HEK293 (cell line): ENCODE data around the gene ABCA2.

Source experiments
- CTCF ChIA-PET: fragments of 350-600 bp; formaldehyde crosslinking; extraction: SDS; loops from one replicate; lab custom pipeline; 2021; ENCODE audit warnings: antibody characterized with exemption; lab: Yijun Ruan, JAX
- POLR2A ChIA-PET: fragments of 300-600 bp; formaldehyde crosslinking; extraction: SDS; loops from one replicate; lab custom pipeline; 2020; ENCODE audit warnings: antibody characterized with exemption, inconsistent platforms; lab: Yijun Ruan, JAX
- H3K27ac ChIP-seq: fragments of 200-500 bp; sonication (Bioruptor generic); 2 replicates; pipeline ENCODE4 v1.5.1; 2014; ENCODE audit warnings: low read depth, low read length, control low read depth, inconsistent platforms; ENCODE audit errors: extremely low read depth
- H3K36me3 ChIP-seq, 2 experiments: fragments of 200-500 bp in 1 of 2; sonication (Bioruptor generic) in 1 of 2; 1 replicate in 1 of 2; 2 replicates in 1 of 2; pipeline ENCODE4 v1.5.1; 2014 to 2017; ENCODE audit warnings: inconsistent platforms in 2 of 2, low read length in 2 of 2; ENCODE audit not compliant: control insufficient read depth in 2 of 2, insufficient read depth in 1 of 2
- H3K4me1 ChIP-seq: fragments of 200-500 bp; sonication (Bioruptor generic); 2 replicates; pipeline ENCODE4 v1.5.1; 2014; ENCODE audit warnings: mild to moderate bottlenecking, low read length, inconsistent platforms; ENCODE audit not compliant: control insufficient read depth, insufficient read depth
- H3K4me3 ChIP-seq: 2 replicates; pipeline ENCODE4 v1.5.1; 2011; ENCODE audit warnings: low read depth, mild to moderate bottlenecking, control low read depth, low read length, moderate library complexity
- H3K9me3 ChIP-seq: fragments of 200-500 bp; sonication (Bioruptor generic); 2 replicates; pipeline ENCODE4 v1.5.1; 2014; ENCODE audit warnings: low read depth, low read length, inconsistent platforms; ENCODE audit not compliant: control insufficient read depth, insufficient read depth
- BCL11B ChIP-seq: fragments of 450-650 bp; formaldehyde crosslinking; IDR thresholded peaks from 2 replicates; pipeline ENCODE4 v1.5.1; 2016; ENCODE audit warnings: low read depth, missing biosample characterization, missing genetic modification characterization
- EGR2 ChIP-seq: fragments of 450-650 bp; formaldehyde crosslinking; IDR thresholded peaks from 2 replicates; pipeline ENCODE4 v1.5.1; 2016; ENCODE audit warnings: low read depth, missing biosample characterization, missing genetic modification characterization
- GLIS2 ChIP-seq: fragments of 450-650 bp; formaldehyde crosslinking; IDR thresholded peaks from 2 replicates; pipeline ENCODE4 v1.5.1; 2016; ENCODE audit warnings: missing biosample characterization, missing genetic modification characterization
- HOXA7 ChIP-seq: sonication (generic); formaldehyde crosslinking; IDR thresholded peaks from 2 replicates; pipeline ENCODE4 v1.8.1; 2022; ENCODE audit warnings: missing genetic modification reagents, borderline replicate concordance
- HOXC10 ChIP-seq: sonication (generic); formaldehyde crosslinking; IDR thresholded peaks from 2 replicates; pipeline ENCODE4 v1.8.1; 2023; ENCODE audit warnings: mild to moderate bottlenecking, missing genetic modification reagents
- INSM2 ChIP-seq: fragments of 450-650 bp; formaldehyde crosslinking; IDR thresholded peaks from 2 replicates; pipeline ENCODE4 v1.5.1; 2016; ENCODE audit warnings: missing biosample characterization, missing genetic modification characterization
- KLF1 ChIP-seq: fragments of 450-650 bp; formaldehyde crosslinking; IDR thresholded peaks from 2 replicates; pipeline ENCODE4 v1.5.1; 2016; ENCODE audit warnings: missing biosample characterization, missing genetic modification characterization
- KLF10 ChIP-seq: fragments of 450-650 bp; IDR thresholded peaks from 2 replicates; pipeline ENCODE4 v1.5.1; 2018; ENCODE audit warnings: missing biosample characterization, mild to moderate bottlenecking, missing genetic modification characterization
- KLF7 ChIP-seq: fragments of 450-650 bp; formaldehyde crosslinking; IDR thresholded peaks from 2 replicates; pipeline ENCODE4 v1.5.1; 2016; ENCODE audit warnings: missing biosample characterization, missing genetic modification characterization, borderline replicate concordance
- KLF8 ChIP-seq: fragments of 450-650 bp; formaldehyde crosslinking; IDR thresholded peaks from 2 replicates; pipeline ENCODE4 v1.5.1; 2016; ENCODE audit warnings: missing biosample characterization, missing genetic modification characterization
- KLF9 ChIP-seq: fragments of 450-650 bp; formaldehyde crosslinking; IDR thresholded peaks from 2 replicates; pipeline ENCODE4 v1.5.1; 2016; ENCODE audit warnings: missing biosample characterization, missing genetic modification characterization, low read depth
- MYNN ChIP-seq: fragments of 450-650 bp; formaldehyde crosslinking; IDR thresholded peaks from 2 replicates; pipeline ENCODE4 v1.5.1; 2016; ENCODE audit warnings: missing biosample characterization, missing genetic modification characterization, borderline replicate concordance
- PRDM1 ChIP-seq: fragments of 450-650 bp; formaldehyde crosslinking; IDR thresholded peaks from 2 replicates; pipeline ENCODE4; 2016; ENCODE audit warnings: missing biosample characterization, missing genetic modification characterization
- TRIM28 ChIP-seq: IDR thresholded peaks from 2 replicates; pipeline ENCODE4 v1.6.1; 2011; ENCODE audit warnings: low read length, control low read depth, borderline replicate concordance
- ZBTB17 ChIP-seq: fragments of 450-650 bp; formaldehyde crosslinking; IDR thresholded peaks from 2 replicates; pipeline ENCODE4 v1.5.1; 2016; ENCODE audit warnings: missing biosample characterization, missing genetic modification characterization
- ZBTB48 ChIP-seq: fragments of 450-650 bp; formaldehyde crosslinking; IDR thresholded peaks from 2 replicates; pipeline ENCODE4 v1.5.1; 2016; ENCODE audit warnings: missing biosample characterization, missing genetic modification characterization
- ZFP69B ChIP-seq: fragments of 450-650 bp; formaldehyde crosslinking; IDR thresholded peaks from 2 replicates; pipeline ENCODE4 v1.5.1; 2016; ENCODE audit warnings: missing biosample characterization, missing genetic modification characterization
- ZNF155 ChIP-seq: fragments of 450-650 bp; formaldehyde crosslinking; IDR thresholded peaks from 2 replicates; pipeline ENCODE4 v1.5.1; 2016; ENCODE audit warnings: missing biosample characterization, missing genetic modification characterization
- ZNF169 ChIP-seq: fragments of 450-650 bp; formaldehyde crosslinking; IDR thresholded peaks from 2 replicates; pipeline ENCODE4 v1.5.1; 2016; ENCODE audit warnings: missing biosample characterization, missing genetic modification characterization
- ZNF2 ChIP-seq: fragments of 450-650 bp; formaldehyde crosslinking; IDR thresholded peaks from 2 replicates; pipeline ENCODE4 v1.5.1; 2016; ENCODE audit warnings: missing biosample characterization, missing genetic modification characterization
- ZNF280C ChIP-seq: fragments of 450-650 bp; formaldehyde crosslinking; IDR thresholded peaks from 2 replicates; pipeline ENCODE4 v1.5.1; 2016; ENCODE audit warnings: missing biosample characterization, missing genetic modification characterization
- ZNF280D ChIP-seq: fragments of 450-650 bp; formaldehyde crosslinking; IDR thresholded peaks from 2 replicates; pipeline ENCODE4 v1.5.1; 2016; ENCODE audit warnings: missing biosample characterization, missing genetic modification characterization
- ZNF426 ChIP-seq: fragments of 450-650 bp; formaldehyde crosslinking; IDR thresholded peaks from 2 replicates; pipeline ENCODE4 v1.5.1; 2017; ENCODE audit warnings: missing biosample characterization, missing genetic modification characterization, mild to moderate bottlenecking, inconsistent platforms, moderate library complexity
- ZNF529 ChIP-seq: fragments of 450-650 bp; formaldehyde crosslinking; IDR thresholded peaks from 2 replicates; pipeline ENCODE4 v1.5.1; 2017; ENCODE audit warnings: missing genetic modification characterization, missing biosample characterization; ENCODE audit not compliant: insufficient replicate concordance
- ZNF558 ChIP-seq: fragments of 450-650 bp; formaldehyde crosslinking; IDR thresholded peaks from 2 replicates; pipeline ENCODE4 v1.5.1; 2016; ENCODE audit warnings: missing biosample characterization, missing genetic modification characterization
- ZNF596 ChIP-seq: fragments of 450-650 bp; IDR thresholded peaks from 2 replicates; pipeline ENCODE4 v1.5.0; 2018; ENCODE audit warnings: missing biosample characterization, mild to moderate bottlenecking, missing genetic modification characterization, moderate library complexity
- ZNF621 ChIP-seq: fragments of 450-650 bp; formaldehyde crosslinking; IDR thresholded peaks from 2 replicates; pipeline ENCODE4 v1.5.1; 2017; ENCODE audit warnings: missing biosample characterization, missing genetic modification characterization
- ZNF626 ChIP-seq: fragments of 450-650 bp; sonication (Bioruptor Pico); formaldehyde crosslinking; IDR thresholded peaks from 2 replicates; pipeline ENCODE4 v1.5.1; 2018; ENCODE audit warnings: missing biosample characterization, missing genetic modification characterization, inconsistent platforms
- ZNF701 ChIP-seq: fragments of 450-650 bp; formaldehyde crosslinking; IDR thresholded peaks from 2 replicates; pipeline ENCODE4 v1.5.1; 2016; ENCODE audit warnings: missing biosample characterization, missing genetic modification characterization

ABCA2 gene

GRCh38 chr9:136978865-136979544, 49.0 kb downstream of the ABCA2 start (continued):
- no peak for TF ChIP-seq ZNF529 (tag by site-specific recombination)
- TF ChIP-seq ZBTB17, result no peak
- no peak for TF ChIP-seq TRIM28
- TF ChIP-seq PRDM1 (tag by site-specific recombination), result no peak
- TF ChIP-seq ZNF596, result no peak
- TF ChIP-seq INSM2 (tag by site-specific recombination), result no peak
- TF ChIP-seq ZFP69B, result no peak
- no peak for TF ChIP-seq ZNF701 (tag by site-specific recombination)
- no peak for TF ChIP-seq ZBTB48
- TF ChIP-seq KLF10, result peak; percentile 27; the same call in 1 of the 2 replicates
- TF ChIP-seq GLIS2 (tag by site-specific recombination), result peak; percentile 64
- no peak for TF ChIP-seq HOXA7 (CRISPR knock-in tag)
- peak; percentile 62; the same call in 1 of the 2 replicates for TF ChIP-seq BCL11B (tag by site-specific recombination)
- TF ChIP-seq ZNF280C (tag by site-specific recombination), result no peak
- TF ChIP-seq KLF7 (tag by site-specific recombination), result no peak
- no peak for TF ChIP-seq ZNF280D (tag by site-specific recombination)
- no peak for TF ChIP-seq ZNF558 (tag by site-specific recombination)

- H3K4me1 ChIP-seq, result no peaks in the 10 kb centered on the region
- ChIA-PET POLR2A (interaction anchor here (0.6 to 1.6 kb wide), 7 partner anchors 14 to 112 kb away, joined by 3 to 8 read pairs (median 4); partner anchors contain the start of genes EDF1, MAN1B1 and PAXX), CTCF (interaction anchor here (0.6 to 0.8 kb wide), 2 partner anchors 51 to 71 kb away, joined by 3 read pairs; no protein-coding TSS in a partner anchor)
- H3K4me3 ChIP-seq, result no peak overlapping the region
- no peaks in the 10 kb centered on the region for H3K36me3 ChIP-seq
- H3K9me3 ChIP-seq, result no peaks in the 10 kb centered on the region
- no peak overlapping the region for H3K27ac ChIP-seq
- TF ChIP-seq ZNF155 (tag by site-specific recombination), result no peak
- TF ChIP-seq ZNF169, result no peak
- no peak for TF ChIP-seq MYNN (tag by site-specific recombination)
- TF ChIP-seq ZNF426 (tag by site-specific recombination), result no peak
- no peak for TF ChIP-seq INSM2 (tag by site-specific recombination)
- no peak for TF ChIP-seq ZNF2 (tag by site-specific recombination)
- peak; percentile 37 for TF ChIP-seq EGR2
- TF ChIP-seq KLF8 (tag by site-specific recombination), result peak; percentile 95
- no peak for TF ChIP-seq ZNF626 (tag by site-specific recombination)
- peak; percentile 85 for TF ChIP-seq KLF1
- TF ChIP-seq ZNF621, result no peak
- TF ChIP-seq KLF9 (tag by site-specific recombination), result peak; percentile 62
- no peak for TF ChIP-seq HOXC10
Observed at GRCh38 chr9:136978073-136978864, 49.8 kb downstream of the ABCA2 start.
